ENCODE data around the gene TAF8.
"Not testable (repeated sequence)": the region's sequence is repeated elsewhere in the genome, so short reads cannot be mapped to it uniquely, and the experiment has no call there.

Gene TAF8
- long read RNA-seq, full-length matches to known transcripts = 2 of 16 reads
- long read RNA-seq, partial matches to known transcripts = 2 of 16 reads
- long read RNA-seq, other reads (novel, unspliced or antisense) = 12 of 16 reads

- Histone ChIP-seq H3K4me3 (replicated peaks; ENCODE audit: insufficient read depth, low read length) (peak within 1 kb of the TSS; percentile 57), H3K27ac (replicated peaks) (peak within 1 kb of the TSS; percentile 89), H3K27me3 (ENCODE audit: insufficient read depth, poor library complexity, severe bottlenecking) (no peaks in the 10 kb centered on the region)
- peak; percentile 73 to 93 for DNase-seq (ENCODE audit: low read depth in 1 of 2, low spot score in 1 of 2)
- no peak for TF ChIP-seq SPI1 (IDR thresholded peaks at IDR 0.05; ENCODE audit: borderline replicate concordance, low read depth)
- peak; percentile 89 for TF ChIP-seq POLR2AphosphoS5 (IDR thresholded peaks at IDR 0.05; ENCODE audit: low read depth)
- TF ChIP-seq GABPA (IDR thresholded peaks at IDR 0.05; ENCODE audit: low read depth) = 0 out of 2 replicates have a peak, but pooled peaks have one; percentile 23
- peak; percentile 74 for TF ChIP-seq REST (IDR thresholded peaks at IDR 0.05; ENCODE audit: insufficient replicate concordance, low read depth)
- no peak for TF ChIP-seq CTCF (IDR thresholded peaks at IDR 0.05; ENCODE audit: insufficient read depth, low read length)
Measured at GRCh38 chr6:42050297-42051267, at the start of gene TAF8. TSS of gene TAF8 (plus strand) at chr6:42050524. CDS start at chr6:42050542, 18 bp downstream.

GRCh38 chr6:42001506-42001905 is 48.8 kb upstream of the TAF8 start:
- Histone ChIP-seq H3K4me3 (replicated peaks; ENCODE audit: insufficient read depth, low read length) (no peak overlapping the region), H3K27me3 (ENCODE audit: insufficient read depth, poor library complexity, severe bottlenecking) (no peaks in the 10 kb centered on the region), H3K27ac (replicated peaks) (no peak overlapping the region)
- no peak for DNase-seq (ENCODE audit: low read depth in 1 of 2, low spot score in 1 of 2)
- no peak for TF ChIP-seq CTCF (IDR thresholded peaks at IDR 0.05; ENCODE audit: insufficient read depth, low read length)

GRCh38 chr6:42003658-42004057 is 46.7 kb upstream of the TAF8 start:
- not testable (repeated sequence) for DNase-seq (ENCODE audit: low read depth in 1 of 2, low spot score in 1 of 2)

GRCh38 chr6:42007286-42008137 is 42.8 kb upstream of the TAF8 start:
- 0 out of 2 replicates have a peak, but pooled peaks have one; percentile 7 for TF ChIP-seq SPI1 (IDR thresholded peaks at IDR 0.05; ENCODE audit: borderline replicate concordance, low read depth)
- no peak for TF ChIP-seq CTCF (IDR thresholded peaks at IDR 0.05; ENCODE audit: insufficient read depth, low read length)
- peak; percentile 53 for TF ChIP-seq POLR2AphosphoS5 (IDR thresholded peaks at IDR 0.05; ENCODE audit: low read depth)
- Histone ChIP-seq H3K27me3 (ENCODE audit: insufficient read depth, poor library complexity, severe bottlenecking) (no peaks in the 10 kb centered on the region), H3K4me3 (replicated peaks; ENCODE audit: insufficient read depth, low read length) (no peak overlapping the region), H3K27ac (replicated peaks) (no peak overlapping the region)
- DNase-seq (ENCODE audit: low read depth in 1 of 2, low spot score in 1 of 2) = peak in 1 of 2 experiments; percentile 69

More at GRCh38 chr6:42003658-42004057, 46.7 kb upstream of the TAF8 start:
- not testable (repeated sequence) for H3K27me3 ChIP-seq (ENCODE audit: insufficient read depth, poor library complexity, severe bottlenecking); H3K4me3 ChIP-seq (replicated peaks; ENCODE audit: insufficient read depth, low read length); H3K27ac ChIP-seq (replicated peaks)

GRCh38 chr6:42008138-42008528 is 42.2 kb upstream of the TAF8 start:
- H3K27ac ChIP-seq (replicated peaks) = peak overlapping the region; percentile 33; the same call in 1 of the 2 replicates
- not testable (repeated sequence) for H3K4me3 ChIP-seq (replicated peaks; ENCODE audit: insufficient read depth, low read length); H3K27me3 ChIP-seq (ENCODE audit: insufficient read depth, poor library complexity, severe bottlenecking); DNase-seq (ENCODE audit: low read depth in 1 of 2, low spot score in 1 of 2)
